ENCODE measurements around the gene RNPC3.
"Not testable (repeated sequence)": the region's sequence is repeated elsewhere in the genome, so short reads cannot be mapped to it uniquely, and the experiment has no call there.

RNPC3 gene

DNA sequence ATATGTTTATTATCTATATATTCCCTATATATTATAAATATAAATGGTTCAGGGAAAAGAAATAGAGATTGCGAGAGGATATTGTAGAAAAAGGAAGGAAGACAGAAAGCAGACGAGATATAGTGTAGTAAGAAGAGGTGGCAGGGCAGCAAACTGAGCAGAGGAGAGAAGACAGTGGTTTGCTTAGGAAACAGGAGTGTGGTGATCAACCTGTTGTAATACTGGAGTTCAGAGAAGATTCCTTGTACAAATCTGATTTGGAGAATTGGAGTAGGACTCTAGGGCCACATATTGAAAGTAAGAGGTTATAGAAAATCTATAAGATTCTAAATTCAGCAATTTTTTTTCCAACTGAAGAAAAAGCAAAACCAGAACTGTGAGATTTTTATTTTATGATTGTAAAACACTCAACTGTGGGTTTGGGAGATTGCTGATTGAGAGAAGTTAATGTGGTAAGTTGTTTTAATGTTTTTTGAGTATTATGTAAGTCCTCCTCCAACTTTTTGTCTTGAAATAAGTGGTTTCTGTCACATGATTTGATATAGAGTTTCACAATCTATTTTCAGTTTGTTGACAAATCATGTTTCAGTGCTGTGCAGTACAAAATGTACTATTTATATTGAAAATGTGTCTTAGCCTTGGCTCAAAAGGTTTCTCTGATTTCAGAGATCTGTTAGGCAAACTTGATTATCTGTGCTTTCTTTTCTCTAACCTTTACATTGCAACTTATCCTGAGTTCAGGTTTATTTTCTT, 36.3 kb downstream of the RNPC3 start:
- Histone ChIP-seq H3K9ac (ENCODE audit: low read depth, low read length) (no peak overlapping the region), H3K36me3 (ENCODE audit: insufficient read depth, low read length) (no peaks in the 10 kb centered on the region; the same call in 1 of the 2 replicates), H3K4me3 (ENCODE audit: low read depth in 1 of 2, low read length in 2 of 2) (no peak overlapping the region), H3K4me1 (ENCODE audit: insufficient read depth, low read length) (no peaks in the 10 kb centered on the region), H2AFZ (ENCODE audit: low read depth, low read length) (no peak overlapping the region), H3K27ac (ENCODE audit: low read length) (no peak overlapping the region), H3K4me2 (ENCODE audit: insufficient read depth, low read length) (no peak overlapping the region), H3K9me3 (ENCODE audit: insufficient read depth, low read length, severe bottlenecking) (no peaks in the 10 kb centered on the region), H3K27me3 (ENCODE audit: insufficient read depth, low read length, poor library complexity) (no peaks in the 10 kb centered on the region), H3K79me2 (ENCODE audit: insufficient read depth, low read length) (no peaks in the 10 kb centered on the region), H4K20me1 (ENCODE audit: insufficient read depth, low read length) (no peaks in the 10 kb centered on the region)
- DNase-seq (no peak), ATAC-seq (ENCODE audit: insufficient read depth, low read depth) (no peak)
- TF ChIP-seq CTCF (IDR thresholded peaks at IDR 0.05; ENCODE audit: borderline replicate concordance, extremely low read depth, low read length, poor library complexity, severe bottlenecking): no peak

GRCh38 chr1:103563056-103563455, 37.6 kb downstream of the RNPC3 start:
- Histone ChIP-seq H3K4me3 (ENCODE audit: low read depth in 1 of 2, low read length in 2 of 2) (no peak overlapping the region), H3K9ac (ENCODE audit: low read depth, low read length) (no peak overlapping the region), H3K9me3 (ENCODE audit: insufficient read depth, low read length, severe bottlenecking) (no peaks in the 10 kb centered on the region), H3K27ac (ENCODE audit: low read length) (no peak overlapping the region), H3K79me2 (ENCODE audit: insufficient read depth, low read length) (no peaks in the 10 kb centered on the region), H3K4me2 (ENCODE audit: insufficient read depth, low read length) (no peak overlapping the region), H4K20me1 (ENCODE audit: insufficient read depth, low read length) (no peaks in the 10 kb centered on the region), H3K4me1 (ENCODE audit: insufficient read depth, low read length) (no peaks in the 10 kb centered on the region), H2AFZ (ENCODE audit: low read depth, low read length) (no peak overlapping the region), H3K27me3 (ENCODE audit: insufficient read depth, low read length, poor library complexity) (no peaks in the 10 kb centered on the region), H3K36me3 (ENCODE audit: insufficient read depth, low read length) (no peaks in the 10 kb centered on the region)
- no peak for TF ChIP-seq EZH2 (IDR thresholded peaks at IDR 0.05; ENCODE audit: borderline replicate concordance, low read depth, low read length, severe bottlenecking)
- no peak for TF ChIP-seq CTCF (IDR thresholded peaks at IDR 0.05; ENCODE audit: borderline replicate concordance, extremely low read depth, low read length, poor library complexity, severe bottlenecking)
- ATAC-seq (ENCODE audit: insufficient read depth, low read depth) (no peak), DNase-seq (no peak)

- no peaks in the 10 kb centered on the region for H3K4me1 ChIP-seq (ENCODE audit: insufficient read depth, low read length)
- no peaks in the 10 kb centered on the region for H3K79me2 ChIP-seq (ENCODE audit: insufficient read depth, low read length)
- no peak overlapping the region for H3K27ac ChIP-seq (ENCODE audit: low read length)
- DNase-seq (no peak), ATAC-seq (ENCODE audit: insufficient read depth, low read depth) (no peak)
- no peak overlapping the region for H3K9ac ChIP-seq (ENCODE audit: low read depth, low read length)
- no peak overlapping the region for H3K4me3 ChIP-seq (ENCODE audit: low read depth in 1 of 2, low read length in 2 of 2)
- H3K9me3 ChIP-seq (ENCODE audit: insufficient read depth, low read length, severe bottlenecking): no peaks in the 10 kb centered on the region
- no peaks in the 10 kb centered on the region for H3K27me3 ChIP-seq (ENCODE audit: insufficient read depth, low read length, poor library complexity)
- 0 out of 2 replicates have a peak, but pooled peaks cover 3% of the 10 kb centered on the region for H3K36me3 ChIP-seq (ENCODE audit: insufficient read depth, low read length)
- H3K4me2 ChIP-seq (ENCODE audit: insufficient read depth, low read length): no peak overlapping the region
- no peak for TF ChIP-seq EZH2 (IDR thresholded peaks at IDR 0.05; ENCODE audit: borderline replicate concordance, low read depth, low read length, severe bottlenecking)
- no peak for TF ChIP-seq CTCF (IDR thresholded peaks at IDR 0.05; ENCODE audit: borderline replicate concordance, extremely low read depth, low read length, poor library complexity, severe bottlenecking)
- H2AFZ ChIP-seq (ENCODE audit: low read depth, low read length): no peak overlapping the region
- H4K20me1 ChIP-seq (ENCODE audit: insufficient read depth, low read length): no peaks in the 10 kb centered on the region
Observed at GRCh38 chr1:103569493-103569892, 44.0 kb downstream of the RNPC3 start.

GRCh38 chr1:103571289-103571688, 45.8 kb downstream of the RNPC3 start, which contains the start of gene AMY2B:
AMY2B (plus strand) TSS chr1:103571589; CDS start chr1:103571603, 14 bp downstream.
- not testable (repeated sequence) for DNase-seq; H4K20me1 ChIP-seq (ENCODE audit: insufficient read depth, low read length); H2AFZ ChIP-seq (ENCODE audit: low read depth, low read length)

More at GRCh38 chr1:103571289-103571688, 45.8 kb downstream of the RNPC3 start, which contains the start of gene AMY2B:
- not testable (repeated sequence) for H3K4me3 ChIP-seq (ENCODE audit: low read depth in 1 of 2, low read length in 2 of 2); ATAC-seq (ENCODE audit: insufficient read depth, low read depth); H3K79me2 ChIP-seq (ENCODE audit: insufficient read depth, low read length); H3K4me2 ChIP-seq (ENCODE audit: insufficient read depth, low read length); H3K27me3 ChIP-seq (ENCODE audit: insufficient read depth, low read length, poor library complexity); H3K4me1 ChIP-seq (ENCODE audit: insufficient read depth, low read length); H3K27ac ChIP-seq (ENCODE audit: low read length); H3K9ac ChIP-seq (ENCODE audit: low read depth, low read length); H3K9me3 ChIP-seq (ENCODE audit: insufficient read depth, low read length, severe bottlenecking); H3K36me3 ChIP-seq (ENCODE audit: insufficient read depth, low read length)

Measured in DND-41 (cell line).